ENCODE measurements around the gene MIDN. TPM values are rescaled to one million over a fixed set of nuclear protein-coding genes. Genes with fewer than 3 reads are reported as not detected.

MIDN gene
- total RNA-seq, 1 experiment from 2014 or later, result 286 TPM

- H4K91ac ChIP-seq (ENCODE audit: insufficient read length, low read depth, low read length), result no peak overlapping the region
- H3K4me1 ChIP-seq (ENCODE audit: insufficient read depth, low read length), result no peaks in the 10 kb centered on the region
- H3K9me3 ChIP-seq (ENCODE audit: control insufficient read depth, low read depth, low read length), result no peaks in the 10 kb centered on the region
- H3K4me2 ChIP-seq (ENCODE audit: insufficient read depth, insufficient read length, low read length), result no peak overlapping the region
- peaks cover 2% of the 10 kb centered on the region; the same call in 1 of the 2 replicates for H3K79me2 ChIP-seq (ENCODE audit: insufficient read depth, low read length)
- H3K27ac ChIP-seq (ENCODE audit: insufficient read length, low read depth, low read length), result no peak overlapping the region
- no peak for DNase-seq
- Mint-ChIP-seq H3K27ac (no peak overlapping the region), H3K36me3 (ENCODE audit: insufficient read depth in 1 of 3, low read depth in 3 of 3) (no peaks in the 10 kb centered on the region), H3K9me3 (no peaks in the 10 kb centered on the region), H3K27me3 (ENCODE audit: low read depth) (peaks cover 13% of the 10 kb centered on the region), H3K4me1 (peaks cover 2 to 17% of the 10 kb centered on the region in 2 experiments; a peak in 3 of 4 replicates), H3K4me3 (no peak overlapping the region)
- H3K9ac ChIP-seq (ENCODE audit: extremely low read depth, insufficient read length, low read length), result no peak overlapping the region
- no peak for TF ChIP-seq CTCF (conservative IDR thresholded peaks at IDR 0.05)
- H3K23ac ChIP-seq (ENCODE audit: insufficient read length, low read depth, low read length), result no peak overlapping the region
- no peak overlapping the region for H3K56ac ChIP-seq (ENCODE audit: insufficient read length, low read depth, low read length)
- H2BK12ac ChIP-seq (ENCODE audit: insufficient read length, low read depth, low read length), result no peak overlapping the region
- H3K79me1 ChIP-seq (ENCODE audit: insufficient read depth, low read depth, low read length, poor library complexity, severe bottlenecking), result no peaks in the 10 kb centered on the region
- H2BK120ac ChIP-seq (ENCODE audit: low read depth, low read length, poor library complexity, severe bottlenecking), result no peak overlapping the region
- no peak overlapping the region for H4K8ac ChIP-seq (replicated peaks; ENCODE audit: insufficient read length, low read depth, low read length)
- H3T11ph ChIP-seq (ENCODE audit: low read length), result no peak overlapping the region
- no peak overlapping the region for H2BK5ac ChIP-seq (ENCODE audit: insufficient read length, low read length)
- no peak overlapping the region for H2AFZ ChIP-seq (ENCODE audit: low read length)
- no peak overlapping the region for H2AK5ac ChIP-seq (ENCODE audit: insufficient read length, low read length)
- H3K18ac ChIP-seq (ENCODE audit: insufficient read length, low read depth, low read length), result no peak overlapping the region
- no peak overlapping the region for H2BK20ac ChIP-seq (ENCODE audit: low read depth, low read length, poor library complexity, severe bottlenecking)
- WGBS (ENCODE audit: extremely low coverage, insufficient read length, low lambda C conversion rate), result no CpG with 5 or more reads among the region's 19 CpGs
- H4K20me1 ChIP-seq (ENCODE audit: control insufficient read depth, insufficient read depth, insufficient read length), result no peaks in the 10 kb centered on the region
- H3K14ac ChIP-seq (ENCODE audit: insufficient read depth, low read length), result no peak overlapping the region
- H3K4ac ChIP-seq (ENCODE audit: low read depth, low read length), result no peak overlapping the region
- H2BK15ac ChIP-seq (ENCODE audit: low read depth, low read length), result no peak overlapping the region
- H3K23me2 ChIP-seq (ENCODE audit: insufficient read length, low read depth, low read length, poor library complexity, severe bottlenecking), result peaks cover 4% of the 10 kb centered on the region
- no peaks in the 10 kb centered on the region for H3K27me3 ChIP-seq (ENCODE audit: insufficient read depth, low read length)
- H4K5ac ChIP-seq (ENCODE audit: insufficient read length, low read depth, low read length), result no peak overlapping the region
Observed at GRCh38 chr19:1289686-1290025, 41.3 kb downstream of the MIDN start.

Measured in H9 (cell line).